Activated CD4-positive, alpha-beta T cell treated with anti-CD3 and anti-CD28 coated beads, Interleukin-2, amount 10 ng/mL, durations not matched to agents 24 days and 14 days (primary cell): ENCODE measurements around the gene MSANTD1. TPM values are rescaled to one million over a fixed set of nuclear protein-coding genes. Genes with fewer than 3 reads are reported as not detected.

Experiments
- DNase-seq: peaks from one replicate; pipeline ENCODE4 v3.0.0; 2022
- H3K27ac Mint-ChIP-seq: one replicate; pipeline ENCODE4 v1.8.0; 2022; ENCODE audit warnings: mild to moderate bottlenecking, mixed read lengths
- H3K27me3 Mint-ChIP-seq: one replicate; pipeline ENCODE4 v1.8.0; 2022; ENCODE audit warnings: mixed read lengths
- H3K36me3 Mint-ChIP-seq: one replicate; pipeline ENCODE4 v1.8.0; 2022; ENCODE audit warnings: low read depth, mild to moderate bottlenecking, mixed read lengths
- H3K4me1 Mint-ChIP-seq: one replicate; pipeline ENCODE4 v1.8.0; 2021; ENCODE audit warnings: mixed read lengths
- H3K4me3 Mint-ChIP-seq: one replicate; pipeline ENCODE4 v1.8.0; 2022; ENCODE audit warnings: mild to moderate bottlenecking, moderate library complexity, mixed read lengths
- H3K9me3 Mint-ChIP-seq: one replicate; pipeline ENCODE4 v1.8.0; 2021; ENCODE audit warnings: mixed read lengths
- intact Hi-C: fragments of 100-400 bp; cut with micrococcal nuclease; formaldehyde crosslinking; loops from one replicate; pipeline ENCODE4 v1.15.1; 2023
- total RNA-seq: library from RNA; stranded (reverse); gene quantifications from 2 replicates; pipeline ENCODE4 v1.2.3, GENCODE V29; 2022

Gene MSANTD1
- total RNA-seq, 1 donor from 2014 or later = 0.70 TPM

- Mint-ChIP-seq H3K27ac (no peak overlapping the region), H3K4me1 (peaks cover 4% of the 10 kb centered on the region), H3K36me3 (peaks cover 58% of the 10 kb centered on the region), H3K27me3 (no peaks in the 10 kb centered on the region), H3K9me3 (no peaks in the 10 kb centered on the region), H3K4me3 (no peak overlapping the region)
- intact Hi-C loops = no loop called here
- DNase-seq = no peak
Observed at GRCh38 chr4:3221996-3222395, 27.0 kb upstream of the MSANTD1 start.

- no peak for DNase-seq
- peaks cover 4% of the 10 kb centered on the region for H3K4me1 Mint-ChIP-seq
- peaks cover 51% of the 10 kb centered on the region for H3K36me3 Mint-ChIP-seq
- no peaks in the 10 kb centered on the region for H3K9me3 Mint-ChIP-seq
- intact Hi-C loops = no loop called here
- no peak overlapping the region for H3K4me3 Mint-ChIP-seq
- H3K27me3 Mint-ChIP-seq = no peaks in the 10 kb centered on the region
- no peak overlapping the region for H3K27ac Mint-ChIP-seq
Observed at GRCh38 chr4:3223346-3223745, 25.6 kb upstream of the MSANTD1 start.

- DNase-seq = no peak
- Mint-ChIP-seq H3K9me3 (no peaks in the 10 kb centered on the region), H3K36me3 (peaks cover 48% of the 10 kb centered on the region), H3K4me3 (no peak overlapping the region), H3K27me3 (no peaks in the 10 kb centered on the region), H3K4me1 (peaks cover 4% of the 10 kb centered on the region), H3K27ac (peak overlapping the region; percentile 22)
- intact Hi-C loops = no loop called here
Observed at GRCh38 chr4:3223956-3224748, 24.8 kb upstream of the MSANTD1 start.

GRCh38 chr4:3225071-3225850, 23.7 kb upstream of the MSANTD1 start:
- H3K4me1 Mint-ChIP-seq = no peaks in the 10 kb centered on the region
- no peak overlapping the region for H3K27ac Mint-ChIP-seq
- peaks cover 49% of the 10 kb centered on the region for H3K36me3 Mint-ChIP-seq
- no peak overlapping the region for H3K4me3 Mint-ChIP-seq
- intact Hi-C loops = no loop called here
- no peaks in the 10 kb centered on the region for H3K27me3 Mint-ChIP-seq
- no peak for DNase-seq
- H3K9me3 Mint-ChIP-seq = no peaks in the 10 kb centered on the region

DNA sequence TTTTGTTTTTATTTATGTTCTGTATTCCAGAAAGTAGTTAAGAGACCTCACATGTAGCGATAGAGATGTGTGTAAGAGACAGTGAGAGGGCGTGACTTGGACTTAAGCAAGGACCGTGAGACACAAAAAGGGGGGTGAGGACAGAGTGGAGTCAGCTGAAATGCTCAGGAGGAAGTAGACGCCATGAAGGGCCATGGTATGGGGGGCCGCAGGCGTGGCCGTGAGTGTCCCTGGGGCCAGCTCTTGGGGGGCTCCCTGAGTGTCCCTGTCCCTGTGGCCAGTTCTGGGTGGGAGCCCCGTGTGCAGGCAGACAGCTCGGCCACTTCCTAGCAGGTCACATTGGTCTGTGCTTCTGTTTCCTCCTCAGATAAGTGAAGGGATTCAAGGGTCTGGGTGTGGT, 23.0 kb upstream of the MSANTD1 start:
- no peaks in the 10 kb centered on the region for H3K9me3 Mint-ChIP-seq
- intact Hi-C loops = no loop called here
- peaks cover 55% of the 10 kb centered on the region for H3K36me3 Mint-ChIP-seq
- no peak for DNase-seq
- H3K4me3 Mint-ChIP-seq = no peak overlapping the region
- no peaks in the 10 kb centered on the region for H3K4me1 Mint-ChIP-seq
- H3K27me3 Mint-ChIP-seq = no peaks in the 10 kb centered on the region
- H3K27ac Mint-ChIP-seq = no peak overlapping the region

- Mint-ChIP-seq H3K4me3 (no peak overlapping the region), H3K27me3 (no peaks in the 10 kb centered on the region), H3K9me3 (no peaks in the 10 kb centered on the region), H3K36me3 (peaks cover 52% of the 10 kb centered on the region), H3K4me1 (no peaks in the 10 kb centered on the region), H3K27ac (no peak overlapping the region)
- intact Hi-C loops = no loop called here
- no peak for DNase-seq
Observed at GRCh38 chr4:3226467-3226866, 22.5 kb upstream of the MSANTD1 start.

GRCh38 chr4:3226944-3227343, 22.0 kb upstream of the MSANTD1 start:
- no peaks in the 10 kb centered on the region for H3K4me1 Mint-ChIP-seq
- DNase-seq = no peak
- no peaks in the 10 kb centered on the region for H3K9me3 Mint-ChIP-seq
- H3K4me3 Mint-ChIP-seq = no peak overlapping the region
- intact Hi-C loops = no loop called here
- H3K27me3 Mint-ChIP-seq = no peaks in the 10 kb centered on the region
- H3K27ac Mint-ChIP-seq = no peak overlapping the region
- peaks cover 53% of the 10 kb centered on the region for H3K36me3 Mint-ChIP-seq

DNA sequence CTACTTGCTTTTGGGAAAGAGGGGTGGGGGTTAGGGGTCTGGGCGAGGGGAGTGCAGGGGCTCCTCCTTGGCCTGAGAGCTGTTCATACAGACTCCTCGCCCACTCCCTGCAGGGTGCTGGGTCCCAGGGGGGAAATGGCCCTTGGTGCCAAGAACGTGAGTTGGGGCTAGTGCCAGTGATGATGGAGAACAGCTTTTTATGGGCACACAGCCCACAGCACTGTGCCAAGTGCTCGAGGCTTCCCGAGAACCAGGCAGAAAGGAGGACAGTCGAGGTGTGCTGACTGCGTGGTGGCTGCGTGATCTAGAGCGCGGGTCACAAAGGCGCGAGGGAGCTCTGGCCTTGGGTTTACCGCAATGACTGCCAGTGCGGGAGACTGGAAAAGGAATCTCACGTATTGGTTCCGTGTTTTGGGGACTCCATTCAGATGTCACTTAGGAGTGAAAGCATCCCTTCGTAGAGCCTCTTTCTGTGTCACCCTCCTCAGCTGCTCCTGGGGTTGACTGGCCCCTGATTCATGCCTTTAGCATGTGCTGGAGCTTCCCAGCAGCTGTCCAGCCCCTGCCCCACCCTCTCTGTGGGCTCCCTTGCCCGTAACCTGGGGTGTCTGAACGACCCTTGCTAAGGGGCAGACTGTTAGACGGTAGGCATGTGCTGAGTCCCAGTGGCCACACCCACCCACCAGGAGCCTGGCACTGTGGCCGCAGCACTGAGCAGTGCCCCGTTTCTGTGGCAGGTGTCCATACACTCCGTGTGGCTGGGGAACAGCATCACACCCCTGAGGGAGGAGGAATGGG, 20.9 kb upstream of the MSANTD1 start:
- Mint-ChIP-seq H3K4me3 (no peak overlapping the region), H3K27ac (no peak overlapping the region), H3K27me3 (no peaks in the 10 kb centered on the region), H3K36me3 (peaks cover 44% of the 10 kb centered on the region), H3K4me1 (no peaks in the 10 kb centered on the region), H3K9me3 (no peaks in the 10 kb centered on the region)
- DNase-seq = no peak
- intact Hi-C loops = no loop called here

- H3K4me3 Mint-ChIP-seq = no peak overlapping the region
- H3K27ac Mint-ChIP-seq = no peak overlapping the region
- H3K4me1 Mint-ChIP-seq = no peaks in the 10 kb centered on the region
- no peak for DNase-seq
- no peaks in the 10 kb centered on the region for H3K9me3 Mint-ChIP-seq
- peaks cover 45% of the 10 kb centered on the region for H3K36me3 Mint-ChIP-seq
- H3K27me3 Mint-ChIP-seq = no peaks in the 10 kb centered on the region
- intact Hi-C loops = no loop called here
Observed at GRCh38 chr4:3228881-3229280, 20.1 kb upstream of the MSANTD1 start.

GRCh38 chr4:3229328-3229727, 19.6 kb upstream of the MSANTD1 start:
- Mint-ChIP-seq H3K9me3 (no peaks in the 10 kb centered on the region), H3K36me3 (peaks cover 41% of the 10 kb centered on the region), H3K4me3 (no peak overlapping the region), H3K27me3 (no peaks in the 10 kb centered on the region), H3K4me1 (no peaks in the 10 kb centered on the region), H3K27ac (no peak overlapping the region)
- intact Hi-C loops = no loop called here
- DNase-seq = no peak

DNA sequence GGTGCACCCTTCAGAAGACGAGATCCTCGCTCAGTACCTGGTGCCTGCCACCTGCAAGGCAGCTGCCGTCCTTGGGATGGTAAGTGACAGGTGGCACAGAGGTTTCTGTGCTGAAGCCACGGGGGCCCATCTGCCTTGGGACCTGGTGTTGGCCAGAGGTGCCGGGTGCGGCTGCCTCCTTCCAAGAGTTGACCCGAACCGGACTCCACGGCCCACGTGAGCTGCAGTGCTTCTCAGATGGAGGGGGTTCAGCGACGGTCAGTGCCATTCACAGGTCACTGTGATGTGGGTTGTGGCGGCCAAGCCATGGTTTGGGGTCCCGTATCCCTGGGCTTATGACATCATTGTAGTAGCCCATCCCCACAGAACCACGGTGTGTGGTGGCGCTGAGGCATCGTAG, 19.0 kb upstream of the MSANTD1 start:
- Mint-ChIP-seq H3K4me3 (no peak overlapping the region), H3K36me3 (peaks cover 36% of the 10 kb centered on the region), H3K9me3 (no peaks in the 10 kb centered on the region), H3K27me3 (no peaks in the 10 kb centered on the region), H3K4me1 (no peaks in the 10 kb centered on the region), H3K27ac (no peak overlapping the region)
- no peak for DNase-seq
- intact Hi-C loops = no loop called here

GRCh38 chr4:3231471-3231870, 17.5 kb upstream of the MSANTD1 start:
- no peaks in the 10 kb centered on the region for H3K9me3 Mint-ChIP-seq
- H3K27ac Mint-ChIP-seq = no peak overlapping the region
- peaks cover 37% of the 10 kb centered on the region for H3K36me3 Mint-ChIP-seq
- intact Hi-C loops = no loop called here
- H3K4me1 Mint-ChIP-seq = no peaks in the 10 kb centered on the region
- DNase-seq = no peak
- H3K4me3 Mint-ChIP-seq = no peak overlapping the region
- no peaks in the 10 kb centered on the region for H3K27me3 Mint-ChIP-seq

- no peaks in the 10 kb centered on the region for H3K9me3 Mint-ChIP-seq
- no peak overlapping the region for H3K4me3 Mint-ChIP-seq
- H3K27ac Mint-ChIP-seq = no peak overlapping the region
- intact Hi-C loops = no loop called here
- peaks cover 37% of the 10 kb centered on the region for H3K36me3 Mint-ChIP-seq
- H3K4me1 Mint-ChIP-seq = no peaks in the 10 kb centered on the region
- DNase-seq = no peak
- H3K27me3 Mint-ChIP-seq = no peaks in the 10 kb centered on the region
Observed at GRCh38 chr4:3232001-3232400, 17.0 kb upstream of the MSANTD1 start.

GRCh38 chr4:3232871-3233271, 16.1 kb upstream of the MSANTD1 start:
- Mint-ChIP-seq H3K4me3 (no peak overlapping the region), H3K4me1 (no peaks in the 10 kb centered on the region), H3K27me3 (no peaks in the 10 kb centered on the region), H3K36me3 (peaks cover 36% of the 10 kb centered on the region), H3K27ac (no peak overlapping the region), H3K9me3 (no peaks in the 10 kb centered on the region)
- intact Hi-C loops = no loop called here
- DNase-seq = no peak
